Measurements from ENCODE around the gene ZNF423.

ZNF423 gene

GRCh38 chr16:49855822-49856671, at the start of gene ZNF423:
TSS of gene ZNF423 (minus strand) at chr16:49856112. CDS start at chr16:49855774, 338 bp downstream.
- TF ChIP-seq CTCF (conservative IDR thresholded peaks at IDR 0.05; ENCODE audit: low read length), result no peak
- peak within 1 kb of the TSS; percentile 54 for H3K4me3 ChIP-seq (ENCODE audit: low read length)
- no peak for DNase-seq (ENCODE audit: low read depth)

GRCh38 chr16:49904348-49905062, 48.6 kb upstream of the ZNF423 start:
- no peak overlapping the region for H3K4me3 ChIP-seq (ENCODE audit: low read length)
- no peak for DNase-seq (ENCODE audit: low read depth)
- TF ChIP-seq CTCF (conservative IDR thresholded peaks at IDR 0.05; ENCODE audit: low read length), result no peak

- TF ChIP-seq CTCF (conservative IDR thresholded peaks at IDR 0.05; ENCODE audit: low read length), result no peak
- no peak overlapping the region for H3K4me3 ChIP-seq (ENCODE audit: low read length)
- no peak for DNase-seq (ENCODE audit: low read depth)
These were observed 47.0 kb upstream of the ZNF423 start for GRCh38 chr16:49902908-49903307.

DNA sequence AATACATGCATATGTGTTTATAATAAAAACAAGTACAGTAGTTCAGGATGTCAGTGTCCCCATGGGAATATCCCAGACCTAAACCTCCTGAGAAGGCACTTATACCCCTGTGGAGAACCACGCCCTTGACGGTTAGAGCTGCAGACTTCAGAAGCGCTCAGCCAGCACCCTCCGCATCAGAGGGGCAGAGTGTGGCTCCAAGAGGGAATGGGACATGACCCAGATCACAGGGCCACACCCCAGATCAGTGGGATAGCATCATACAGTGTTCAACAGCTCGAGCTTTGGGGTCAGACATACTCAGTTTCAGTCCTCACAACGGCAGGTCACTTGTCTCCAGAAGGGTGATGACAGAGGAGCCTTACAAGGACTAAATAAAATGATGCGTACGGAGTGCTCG, 45.8 kb upstream of the ZNF423 start:
- no peak for DNase-seq (ENCODE audit: low read depth)
- no peak for TF ChIP-seq CTCF (conservative IDR thresholded peaks at IDR 0.05; ENCODE audit: low read length)

GRCh38 chr16:49900875-49901274, 45.0 kb upstream of the ZNF423 start:
- DNase-seq (ENCODE audit: low read depth), result no peak
- H3K4me3 ChIP-seq (ENCODE audit: low read length), result no peak overlapping the region
- no peak for TF ChIP-seq CTCF (conservative IDR thresholded peaks at IDR 0.05; ENCODE audit: low read length)

More for the DNA sequence above, 45.8 kb upstream of the ZNF423 start:
- no peak overlapping the region for H3K4me3 ChIP-seq (ENCODE audit: low read length)

DNA sequence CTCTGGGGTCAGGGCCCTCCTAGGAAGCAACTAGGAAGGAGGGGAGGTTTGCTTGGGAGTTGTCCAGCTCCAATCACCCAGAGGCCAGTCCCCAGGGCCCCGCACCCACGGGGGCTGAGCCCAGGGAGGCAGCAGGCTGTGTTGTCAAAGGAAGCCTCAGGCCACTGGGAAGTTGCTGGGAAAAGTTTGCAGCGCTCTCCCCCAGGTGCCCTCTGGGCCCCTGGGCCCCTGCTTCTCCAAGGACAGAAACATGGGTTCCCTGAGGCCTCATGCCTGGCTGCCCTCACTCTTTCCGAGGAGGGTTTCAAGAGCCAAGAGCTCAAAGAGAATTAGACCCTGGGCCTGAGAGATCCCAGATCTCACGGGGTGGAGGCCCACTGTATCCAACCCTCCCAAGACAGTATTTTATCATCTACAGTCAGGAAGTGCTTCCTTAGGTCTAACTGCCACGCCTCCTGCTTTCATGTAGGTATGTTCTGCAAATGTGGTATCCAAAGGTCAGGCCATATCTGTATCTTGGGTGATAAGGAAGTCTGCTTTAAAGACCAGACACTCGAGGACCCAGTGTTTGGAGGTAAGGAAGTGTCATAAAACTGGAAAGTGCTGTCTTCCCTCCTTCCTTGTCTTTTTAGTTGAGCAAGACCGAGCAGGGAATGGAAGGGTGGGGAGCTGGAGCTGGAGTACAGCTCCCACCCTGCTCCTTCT, 44.2 kb upstream of the ZNF423 start:
- DNase-seq (ENCODE audit: low read depth), result no peak
- no peak for TF ChIP-seq CTCF (conservative IDR thresholded peaks at IDR 0.05; ENCODE audit: low read length)
- H3K4me3 ChIP-seq (ENCODE audit: low read length), result no peak overlapping the region
